Hematopoietic multipotent progenitor cell treated with erythropoietin and hydrocortisone succinate and interleukin-3 and kit ligand, for 8 days (in vitro differentiated cells): ENCODE measurements around the gene TFCP2L1.
A peak's percentile ranks its signal among the peaks of the same experiment; 100 is the strongest.

Source experiments
- DNase-seq: peaks from one replicate; pipeline ENCODE4 v3.0.0-alpha.2; 2015

TFCP2L1 gene

DNA sequence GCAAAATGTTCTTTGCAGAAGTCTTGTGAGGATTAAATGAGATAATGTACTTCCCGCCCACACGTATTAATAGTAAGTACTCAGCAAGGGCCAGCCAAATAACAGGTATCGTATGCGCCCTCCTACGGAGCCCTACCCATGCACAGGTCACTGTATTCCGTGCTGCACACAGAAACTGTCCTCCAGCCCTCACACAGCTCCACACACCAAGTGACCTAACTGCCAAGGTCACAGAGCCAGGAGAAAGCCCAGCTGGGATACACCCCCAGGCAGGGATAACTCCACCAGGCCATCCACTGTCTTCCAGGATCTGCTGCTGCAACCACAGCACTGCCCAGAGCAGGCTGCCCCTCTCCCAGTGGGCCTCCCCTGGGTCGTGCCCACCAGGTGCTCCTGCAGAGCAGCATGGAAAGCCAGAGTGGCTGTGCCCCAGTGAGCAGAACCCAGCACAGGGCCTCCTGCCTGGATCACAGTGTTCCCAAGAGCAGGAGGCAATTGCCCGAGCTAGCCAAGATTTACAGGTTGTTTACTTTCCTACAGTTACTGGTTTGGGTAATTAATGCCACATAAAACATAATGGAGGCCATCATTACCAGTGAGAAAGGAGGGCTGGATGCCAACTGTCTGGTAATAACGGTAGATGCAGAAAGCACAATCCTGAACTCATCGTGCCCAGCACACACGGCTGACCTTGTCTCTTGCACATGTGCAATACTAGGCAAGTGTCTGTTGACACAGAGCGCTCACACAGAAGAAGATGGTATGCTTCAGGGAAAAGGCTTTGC, 24.4 kb downstream of the TFCP2L1 start:
- DNase-seq = no peak

DNA sequence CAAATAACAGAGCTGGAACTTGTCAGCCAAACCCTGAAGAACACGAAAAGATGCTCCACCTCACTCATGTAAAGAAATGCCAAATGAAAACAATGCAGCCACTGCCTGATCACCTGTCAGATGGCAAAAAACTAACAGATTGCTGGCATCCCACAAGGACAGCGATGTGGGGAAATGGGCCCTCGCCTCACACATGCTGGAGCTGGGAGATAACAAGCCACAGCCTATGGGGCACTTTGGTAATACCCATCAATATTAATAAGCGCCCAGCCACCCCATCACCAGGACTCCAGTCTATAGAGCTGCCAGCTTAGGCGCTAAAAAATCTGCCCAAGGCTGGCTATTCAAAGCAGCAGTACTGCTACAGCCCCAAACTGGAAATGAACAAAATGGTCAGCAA, 27.0 kb downstream of the TFCP2L1 start:
- peak; percentile 19 for DNase-seq

DNA sequence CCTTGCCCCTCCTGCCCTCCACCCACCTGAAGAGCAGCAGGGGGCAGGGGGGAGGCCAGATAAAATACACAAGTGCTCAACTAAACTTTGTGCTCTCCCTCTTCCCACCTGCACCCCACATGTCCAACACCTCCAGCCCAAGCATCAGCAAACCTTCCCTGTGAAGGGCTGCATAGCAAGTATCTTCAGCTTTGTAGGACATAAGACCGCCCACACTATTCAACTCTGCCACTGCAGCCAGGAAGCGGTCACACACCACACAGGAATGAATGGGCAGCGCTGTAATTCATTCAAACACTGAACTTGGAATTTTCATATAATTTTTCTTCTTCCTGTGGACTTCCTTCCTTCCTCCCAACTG, 27.5 kb downstream of the TFCP2L1 start:
- DNase-seq = no peak

DNA sequence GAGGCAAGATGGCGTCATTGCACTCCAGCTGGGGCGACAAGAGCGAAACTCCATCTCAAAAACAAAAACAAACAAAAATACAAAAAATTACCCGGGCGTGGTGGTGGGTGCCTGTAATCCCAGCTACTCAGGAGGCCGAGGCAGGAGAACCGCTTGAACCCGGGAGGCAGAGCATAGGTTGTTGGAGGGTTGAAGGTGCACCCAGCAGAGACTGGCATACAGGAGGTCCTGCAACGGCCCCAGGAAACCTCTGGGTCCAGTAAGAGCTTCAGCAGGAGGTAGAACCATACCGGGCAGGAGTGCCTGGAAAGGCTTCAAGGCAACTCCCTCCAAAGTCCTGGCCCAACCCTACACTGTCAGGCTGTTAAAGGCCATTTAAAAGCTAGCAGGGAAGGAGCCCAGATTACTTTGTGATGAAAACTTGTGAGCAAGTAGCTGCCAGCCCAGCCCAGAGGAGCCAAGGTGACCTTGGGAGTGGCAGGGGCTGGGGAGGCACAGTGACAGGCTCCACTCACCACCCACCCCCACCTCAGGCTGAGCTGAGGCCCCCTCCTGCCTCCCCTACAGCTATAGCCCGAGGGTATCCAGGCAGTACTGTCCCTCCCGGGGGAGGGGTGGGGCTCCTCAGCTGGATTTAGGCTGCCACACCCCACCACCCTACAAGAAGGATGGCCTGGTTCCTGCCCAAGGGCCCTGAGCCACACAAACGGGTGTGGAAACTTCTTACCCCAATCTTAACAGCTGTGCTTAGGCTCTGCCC, 28.1 kb downstream of the TFCP2L1 start:
- no peak for DNase-seq

DNA sequence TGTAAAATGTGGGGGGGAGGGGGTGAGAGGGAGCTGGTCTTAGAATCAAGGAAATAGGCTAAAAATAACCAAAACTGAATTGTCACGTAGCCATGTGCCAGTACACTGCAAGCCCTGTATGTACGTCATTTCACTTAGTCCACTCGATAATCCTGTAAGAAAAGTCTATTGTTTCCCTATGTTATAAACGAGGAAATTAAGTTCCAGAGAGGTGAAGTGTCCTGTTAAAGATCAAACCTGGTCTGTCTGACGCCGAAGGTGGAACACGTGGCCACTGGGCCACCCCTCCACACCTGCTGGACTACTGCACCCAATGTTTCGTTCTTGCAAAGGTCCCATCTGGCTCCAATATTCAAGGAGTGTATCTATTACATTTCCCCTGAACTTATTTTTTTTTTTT, 29.6 kb downstream of the TFCP2L1 start:
- DNase-seq = no peak

DNA sequence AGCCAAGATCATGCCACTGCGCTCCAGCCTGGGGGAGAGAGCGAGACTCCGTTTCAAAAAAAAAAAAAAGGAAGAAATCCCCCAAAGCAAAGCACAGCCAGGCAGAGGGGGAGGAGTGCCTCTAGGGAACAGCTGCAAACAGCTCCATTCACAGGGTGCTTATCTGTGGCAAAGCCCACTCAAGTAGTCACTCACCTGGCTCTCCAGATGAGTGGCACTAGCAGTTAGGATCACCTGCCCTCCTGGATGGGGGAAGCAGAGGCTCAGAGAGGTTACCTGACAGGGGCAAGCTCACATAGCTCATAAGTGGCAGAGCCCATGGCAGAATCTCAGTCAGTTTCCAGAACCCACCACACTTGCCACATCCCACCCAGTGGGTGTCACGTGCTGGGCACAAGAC, 30.3 kb downstream of the TFCP2L1 start:
- no peak for DNase-seq

DNA sequence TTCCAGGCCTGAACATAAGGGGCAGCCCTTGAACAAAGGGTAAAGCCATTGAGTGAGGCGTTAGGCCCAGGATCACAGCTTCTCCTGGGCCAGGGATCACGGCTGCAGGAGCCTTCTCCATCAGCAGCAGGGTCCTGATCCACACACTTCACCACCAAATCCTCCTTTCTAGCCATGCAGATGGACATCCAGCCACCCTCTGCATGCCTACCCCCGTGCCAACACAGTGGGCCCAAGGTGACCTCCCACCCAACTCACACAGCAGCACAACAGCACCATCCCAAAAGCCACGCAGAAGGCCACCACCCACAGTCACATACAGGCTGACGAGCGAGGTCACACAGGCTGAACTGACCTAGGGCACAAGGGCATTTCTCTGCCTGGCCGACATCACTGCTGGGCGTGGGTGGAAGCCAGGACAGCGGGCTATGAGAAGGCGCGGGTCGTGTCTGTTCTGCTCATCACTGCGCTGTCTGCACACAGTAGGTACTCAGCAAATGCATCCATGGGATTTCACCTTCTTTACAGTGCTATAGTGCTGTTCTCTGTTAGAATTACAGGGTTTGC, 31.2 kb downstream of the TFCP2L1 start:
- no peak for DNase-seq

DNA sequence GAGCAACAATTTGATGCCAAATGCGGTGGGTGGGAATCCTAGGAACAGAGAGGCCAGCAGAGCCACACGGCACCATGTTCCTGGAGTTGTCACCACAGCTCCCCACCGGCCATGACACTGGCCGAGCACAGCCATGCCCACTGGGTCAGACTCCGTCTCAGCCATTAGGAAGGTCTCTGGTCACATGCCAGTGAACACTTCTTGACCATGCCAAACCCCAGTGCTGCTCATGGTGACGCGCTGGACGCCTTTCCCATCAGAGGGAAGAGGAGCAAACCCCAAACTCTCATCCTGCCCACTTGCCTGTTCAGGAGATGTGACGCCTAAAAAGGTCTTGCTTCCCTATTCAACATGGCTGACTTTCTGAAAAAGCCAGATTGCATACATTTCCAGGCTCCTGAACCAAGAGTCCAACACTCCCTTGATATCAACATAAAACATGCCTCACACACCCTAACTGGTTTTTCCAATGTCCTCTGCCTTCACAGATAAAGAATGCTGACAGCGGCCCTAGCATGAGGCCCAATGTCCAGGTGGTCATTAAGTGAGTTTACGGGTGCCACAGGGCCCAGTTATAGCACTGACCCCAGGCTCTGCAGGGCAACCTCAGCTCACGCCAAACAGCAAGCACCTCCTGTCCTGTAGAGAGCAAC, 31.9 kb downstream of the TFCP2L1 start:
- peak; percentile 8 for DNase-seq

DNA sequence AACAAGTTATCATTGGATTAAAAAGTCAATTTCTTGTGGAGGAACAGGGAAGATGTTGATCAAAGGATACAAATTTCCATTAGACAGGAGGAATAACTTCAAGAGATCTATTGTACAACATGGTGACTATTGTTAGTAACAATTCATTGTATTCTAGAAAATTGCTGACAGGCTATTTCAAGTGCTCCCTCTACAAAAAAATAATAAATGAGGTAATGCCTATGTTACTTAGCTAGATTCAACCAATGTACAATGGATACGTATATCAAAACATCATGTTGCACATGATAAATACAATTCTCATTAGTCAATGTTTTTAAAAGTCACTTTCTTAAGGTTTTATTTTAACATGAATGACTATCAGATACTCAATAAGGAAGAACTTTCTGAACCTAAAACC, 33.5 kb downstream of the TFCP2L1 start:
- DNase-seq = no peak

DNA sequence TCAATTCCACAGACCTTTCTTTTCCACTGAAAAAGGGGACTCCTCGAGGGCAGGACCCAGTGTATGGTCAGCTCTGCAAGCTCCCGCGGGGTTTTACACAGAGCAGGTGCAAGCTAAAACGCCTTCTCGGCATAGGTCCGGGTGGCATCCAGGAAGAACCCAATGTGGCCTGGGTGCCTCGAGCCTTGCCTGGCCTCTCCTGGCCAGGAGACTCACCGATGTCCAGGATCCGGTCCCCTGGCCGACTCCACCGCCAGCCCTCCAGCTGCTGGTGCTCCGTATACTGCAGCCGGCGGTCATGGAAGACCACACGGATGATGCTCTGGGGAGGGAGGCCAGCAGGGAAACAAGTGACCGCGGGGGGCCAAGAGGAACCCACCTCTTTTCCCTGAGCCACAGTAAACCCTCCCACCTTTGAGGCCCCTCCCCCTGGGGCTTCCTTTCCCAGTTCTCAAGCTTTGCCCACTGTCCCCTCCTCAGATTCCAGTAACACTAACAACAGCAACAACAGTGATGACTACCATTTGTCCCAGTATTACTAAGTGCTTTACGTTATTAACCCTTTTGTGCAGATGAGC, 36.1 kb downstream of the TFCP2L1 start:
- DNase-seq = no peak

DNA sequence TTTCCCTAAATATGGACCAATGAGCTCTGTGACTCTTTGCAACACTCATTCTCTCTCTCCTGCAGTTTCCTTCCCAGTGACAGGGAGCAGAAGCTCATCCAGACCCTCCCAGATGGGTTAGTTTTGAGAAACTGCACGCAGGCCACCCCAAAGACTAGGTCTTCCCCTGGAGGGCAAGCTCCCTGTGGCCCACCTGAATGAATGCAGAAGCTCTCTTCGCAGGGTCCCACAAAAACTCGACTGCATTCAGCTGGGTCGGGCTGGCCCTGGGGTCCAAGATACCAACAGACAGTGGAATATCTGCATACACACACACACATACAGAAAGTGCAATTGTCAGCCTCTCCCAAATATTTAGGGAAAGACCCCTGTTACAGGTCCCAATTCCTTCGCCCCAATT, 37.0 kb downstream of the TFCP2L1 start:
- DNase-seq = no peak

DNA sequence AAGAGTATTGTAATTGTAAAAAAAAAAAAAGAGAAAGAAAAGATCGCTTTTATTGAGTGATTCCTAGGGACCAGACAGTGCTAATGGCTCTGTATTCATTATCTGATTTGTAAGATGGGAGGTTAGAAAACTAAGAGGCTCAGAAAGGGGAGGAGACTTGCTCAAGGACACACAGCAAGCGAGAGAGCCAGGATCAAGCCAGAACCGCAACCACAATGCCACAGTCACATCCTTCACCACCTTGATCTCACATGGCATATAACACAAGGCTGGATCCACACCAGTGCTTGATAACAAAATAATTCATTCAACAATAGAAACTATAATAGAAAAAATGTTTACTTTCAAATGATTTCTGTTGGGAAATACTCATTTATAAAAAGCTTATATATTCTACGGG, 37.5 kb downstream of the TFCP2L1 start:
- no peak for DNase-seq

DNA sequence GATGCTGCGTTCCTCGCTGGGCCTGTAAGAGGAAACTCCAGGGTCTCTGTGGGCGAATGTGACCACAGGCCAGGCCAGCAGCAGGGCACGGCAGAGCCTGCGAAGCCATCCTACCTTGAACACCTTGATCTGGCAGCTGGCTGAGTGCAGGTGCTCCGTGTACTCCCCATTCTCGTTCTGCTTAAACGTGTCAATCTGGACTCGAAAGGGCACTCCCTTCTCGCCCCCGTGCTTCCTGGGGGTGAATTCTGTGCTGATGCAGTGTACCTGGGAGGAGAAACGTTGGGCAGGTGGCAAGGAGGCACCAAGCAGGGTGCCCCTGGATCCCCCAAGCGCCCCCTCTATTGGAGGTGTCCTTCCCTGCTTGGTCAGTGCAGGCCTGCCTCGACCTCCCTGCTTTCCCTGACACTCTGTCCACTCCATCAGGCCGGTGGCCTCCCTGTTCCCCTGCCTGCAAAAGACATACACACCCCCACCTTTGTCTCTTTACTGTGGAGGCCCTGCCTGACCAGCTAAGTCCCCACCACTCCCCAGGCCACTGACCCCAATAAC, 38.2 kb downstream of the TFCP2L1 start:
- DNase-seq = no peak

DNA sequence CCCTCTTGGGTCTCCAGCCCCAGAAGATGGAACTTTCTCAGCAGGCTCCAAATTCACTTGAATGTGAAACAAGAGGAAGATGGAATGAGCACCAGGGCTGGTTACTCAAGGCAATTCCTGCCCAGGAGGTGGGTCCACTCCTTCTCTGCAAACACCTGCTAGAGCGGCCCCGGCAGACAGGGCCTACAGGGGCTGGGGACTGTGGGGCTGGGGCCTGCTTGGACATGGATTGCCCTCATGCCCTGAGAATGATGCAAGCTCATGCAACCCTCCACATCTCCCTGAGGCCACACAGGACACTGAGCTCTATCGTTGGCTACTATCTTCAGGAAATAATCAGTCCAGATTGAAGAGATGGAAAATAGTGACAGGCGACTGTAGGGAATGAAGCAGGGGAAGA, 39.1 kb downstream of the TFCP2L1 start:
- DNase-seq = no peak

DNA sequence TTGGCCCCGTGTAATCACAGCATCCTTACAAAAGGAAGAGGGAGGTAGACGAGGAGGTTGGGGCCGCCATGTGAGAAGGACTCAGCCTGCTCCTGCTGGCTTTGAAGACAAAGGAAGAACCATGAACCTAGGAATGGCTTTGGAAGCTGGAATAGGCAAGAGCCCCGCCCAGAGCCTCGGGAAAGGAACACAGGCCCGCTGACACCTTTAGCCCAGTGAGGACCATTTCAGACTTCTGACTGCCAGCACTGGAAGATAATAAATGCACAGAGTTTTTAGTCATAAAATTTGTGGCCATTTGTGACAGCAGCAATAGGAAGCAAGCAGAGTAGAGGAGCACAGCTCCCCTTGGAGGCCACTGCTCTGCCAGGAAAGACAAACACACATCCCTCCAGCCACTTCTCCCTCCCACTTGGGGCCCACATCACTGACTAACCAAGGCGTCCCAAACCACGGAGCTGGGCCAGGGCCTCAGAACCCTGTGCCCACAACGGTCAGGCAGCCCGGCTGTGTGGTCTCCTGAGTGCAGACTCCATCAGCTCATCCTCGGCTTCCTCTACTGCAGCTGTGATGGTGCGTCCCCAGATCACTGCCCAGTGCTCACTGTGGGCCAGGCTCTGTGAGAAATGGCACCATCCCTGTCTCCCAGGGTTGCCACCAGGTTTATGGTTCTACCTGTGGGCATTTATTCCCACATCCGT, 39.7 kb downstream of the TFCP2L1 start:
- DNase-seq = no peak

DNA sequence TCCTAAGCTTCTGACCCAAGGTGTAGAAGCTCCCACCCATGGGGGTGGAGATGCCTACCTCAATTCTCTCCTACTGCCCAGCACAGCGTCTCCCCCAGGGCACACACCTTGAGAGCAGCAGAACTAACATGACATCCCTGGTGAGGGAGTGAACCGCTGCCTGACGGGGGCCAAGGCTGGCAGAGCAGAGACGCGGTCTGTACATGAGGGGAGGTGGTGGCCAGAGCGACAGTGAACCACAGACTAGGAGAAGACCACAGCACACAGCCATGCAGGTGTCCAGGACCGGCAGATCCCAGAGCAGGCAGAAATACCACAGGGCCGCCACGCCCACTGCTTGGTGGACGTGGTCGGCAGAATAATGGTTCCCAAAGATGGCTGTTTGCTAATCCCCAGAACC, 40.4 kb downstream of the TFCP2L1 start:
- no peak for DNase-seq

DNA sequence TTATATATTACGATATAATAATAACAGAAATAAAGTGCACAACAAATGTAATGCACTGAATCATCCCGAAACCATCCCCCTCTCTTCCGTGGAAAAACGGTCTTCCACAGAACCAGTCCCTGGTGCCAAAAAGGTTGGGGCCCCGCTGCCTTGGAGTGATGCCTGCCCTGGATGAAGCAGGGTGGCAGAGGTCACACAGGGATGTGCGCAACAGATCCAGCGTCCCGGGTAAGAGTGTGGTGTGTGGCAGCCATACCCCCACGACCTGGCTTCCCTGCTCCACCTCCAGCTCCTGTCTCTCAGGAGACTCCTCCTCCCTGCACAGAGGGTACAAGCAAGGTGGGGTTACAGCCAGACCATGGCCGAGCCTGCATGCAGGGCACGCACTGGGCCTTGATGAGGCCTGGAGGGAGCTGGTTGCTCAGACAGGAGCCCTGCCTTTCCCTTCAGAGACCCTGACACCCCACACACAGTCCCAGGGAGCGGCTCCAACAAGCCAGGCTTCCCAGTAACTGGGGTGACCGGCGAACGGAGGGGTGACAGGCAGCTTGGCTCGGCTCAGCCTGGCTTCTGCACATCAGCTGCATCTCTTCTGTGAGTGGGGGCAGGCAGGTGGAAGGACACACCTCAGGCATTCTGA, 41.1 kb downstream of the TFCP2L1 start:
- no peak for DNase-seq

DNA sequence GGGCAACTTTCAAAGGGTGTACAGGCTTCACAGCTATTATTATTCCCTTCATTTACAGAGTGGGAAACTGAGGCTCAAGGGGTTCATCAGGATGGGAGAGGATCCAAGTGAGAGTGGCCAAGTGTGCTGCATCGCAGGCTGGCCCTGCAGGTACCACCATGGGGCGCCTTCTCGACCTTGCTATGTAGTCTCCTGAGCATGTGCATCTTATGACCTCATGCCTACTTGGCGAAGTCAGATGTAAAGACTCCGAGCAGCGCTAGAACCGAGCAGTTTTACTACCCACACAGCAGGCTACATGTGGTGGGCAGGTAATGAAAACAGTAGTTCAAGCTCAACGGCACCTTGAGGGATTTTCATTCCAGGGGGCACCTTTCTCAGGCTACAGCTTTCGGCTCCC, 42.0 kb downstream of the TFCP2L1 start:
- DNase-seq = no peak

DNA sequence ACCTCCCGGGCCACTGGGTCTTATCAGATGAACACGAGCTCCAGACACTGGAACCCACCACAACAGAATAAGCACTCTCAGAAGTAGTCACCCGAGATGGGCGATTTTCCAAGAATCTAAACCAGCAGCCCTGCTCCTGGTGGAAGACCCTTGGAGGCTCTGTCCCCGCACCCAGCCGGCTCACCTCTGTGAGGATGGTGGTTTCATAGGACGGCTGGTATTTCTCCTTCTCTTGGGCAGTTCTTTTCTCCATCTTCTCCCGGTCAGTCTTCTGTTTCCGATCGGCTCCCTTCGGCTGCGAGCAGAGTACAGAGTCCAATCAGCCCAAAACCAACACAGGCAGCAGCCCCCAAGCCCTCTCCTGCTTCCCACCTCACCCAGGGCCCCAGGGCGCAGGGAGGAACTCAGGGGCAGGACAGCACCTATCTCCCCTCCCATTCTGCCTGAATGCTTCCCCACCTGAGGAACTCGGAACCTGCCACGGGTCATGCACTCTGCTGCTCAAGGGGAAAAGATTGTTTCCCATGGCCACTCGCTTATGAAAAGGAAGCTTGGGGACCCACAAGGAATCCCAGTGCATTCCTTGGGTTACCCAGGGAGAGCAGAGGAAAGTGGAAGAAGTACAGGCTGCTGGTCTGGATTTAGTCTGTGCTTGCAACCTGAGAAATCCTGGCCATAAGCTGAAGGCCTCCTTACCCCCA, 42.7 kb downstream of the TFCP2L1 start:
- no peak for DNase-seq

DNA sequence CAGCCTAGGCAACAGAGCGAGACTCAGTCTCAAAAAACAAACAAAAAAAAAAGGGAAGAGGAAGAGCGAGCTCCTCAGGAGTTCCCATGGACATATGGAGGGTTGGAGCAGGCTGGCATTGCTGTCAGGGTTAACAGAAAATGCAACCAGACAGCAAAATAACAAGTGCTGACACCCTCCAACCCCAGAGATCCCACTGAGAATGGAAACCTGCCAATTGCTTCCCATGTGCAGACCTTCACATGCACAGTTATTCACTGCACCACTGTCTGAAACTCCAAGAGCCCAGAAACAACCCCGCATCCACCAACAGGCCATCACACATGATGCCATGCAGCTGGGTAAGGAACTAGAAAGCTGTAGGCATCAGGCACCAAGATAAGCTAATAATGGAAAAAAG, 43.5 kb downstream of the TFCP2L1 start:
- DNase-seq = no peak

DNA sequence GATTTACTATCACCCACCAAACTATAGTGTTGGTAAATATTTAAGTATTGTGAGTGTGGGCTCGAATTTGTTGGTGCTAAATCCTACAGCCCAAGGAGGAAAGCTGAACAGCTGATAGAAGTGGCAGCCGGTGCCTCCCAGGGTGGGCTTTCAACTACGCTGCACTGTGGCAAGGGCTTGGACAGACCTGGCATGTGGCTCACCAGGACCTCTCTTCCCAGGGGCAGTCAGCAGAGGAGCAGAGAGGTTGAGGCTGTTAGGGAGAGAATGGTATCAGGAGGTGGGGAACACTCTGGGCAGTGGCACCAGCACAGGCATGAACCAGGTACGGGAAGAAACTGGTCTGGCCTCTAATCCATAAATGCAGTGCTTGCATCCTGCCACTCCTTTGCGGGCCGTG, 44.6 kb downstream of the TFCP2L1 start:
- no peak for DNase-seq
